IMR-90 (cell line): ENCODE measurements around the gene GALNT12. TPM values are rescaled to one million over a fixed set of nuclear protein-coding genes. Genes with fewer than 3 reads are reported as not detected.

Source experiments
- ATAC-seq: fragments of 200-7000 bp; cut with Tn5 transposase; 2 replicates; pipeline ENCODE4 v1.9.1; 2020; ENCODE audit warnings: low read depth, mild to moderate bottlenecking, moderate library complexity
- BruUV-seq: library from RNA; stranded (reverse); fragments of 400-500 nt; replicated peaks from 2 replicates; lab custom pipeline; 2021; lab: Mats Ljungman, UMichigan
- CTCF ChIA-PET: fragments of 300-600 bp; formaldehyde crosslinking; extraction: SDS; loops from one replicate; lab custom pipeline; 2021; ENCODE audit warnings: antibody characterized with exemption; lab: Yijun Ruan, JAX
- POLR2A ChIA-PET: fragments of 300-600 bp; sonication (Branson Sonifier 250); formaldehyde crosslinking; loops from one replicate; lab custom pipeline; 2022; ENCODE audit warnings: antibody characterized with exemption; ENCODE audit not compliant: unreplicated experiment; lab: Charles Lee
- DNase-seq: peaks from one replicate; pipeline ENCODE4 v3.0.0; 2013
- H2AFZ ChIP-seq: replicated peaks from 2 replicates; pipeline ENCODE3; 2013; ENCODE audit warnings: low read length, mild to moderate bottlenecking; ENCODE audit not compliant: poor library complexity
- H2AK5ac ChIP-seq: 2 replicates; pipeline ENCODE4 v1.6.1; 2013; ENCODE audit warnings: low read depth, low read length, inconsistent platforms
- H2AK9ac ChIP-seq: replicated peaks from 2 replicates; pipeline ENCODE3; 2013; ENCODE audit warnings: mild to moderate bottlenecking, low read depth, low read length, moderate library complexity; ENCODE audit not compliant: poor library complexity
- H2BK120ac ChIP-seq: 2 replicates; pipeline ENCODE4 v1.6.1; 2013; ENCODE audit warnings: low read depth, low read length, inconsistent platforms
- H2BK15ac ChIP-seq: 3 replicates; pipeline ENCODE4 v1.6.1; 2013; ENCODE audit warnings: low read depth, low read length, inconsistent platforms
- H2BK20ac ChIP-seq: 2 replicates; pipeline ENCODE4 v1.6.1; 2013; ENCODE audit warnings: low read depth, mild to moderate bottlenecking, inconsistent platforms, low read length, moderate library complexity
- H2BK5ac ChIP-seq: 2 replicates; pipeline ENCODE4 v1.6.1; 2013; ENCODE audit warnings: mild to moderate bottlenecking, low read depth, low read length, inconsistent platforms; ENCODE audit not compliant: poor library complexity, severe bottlenecking
- H3K14ac ChIP-seq: replicated peaks from 2 replicates; pipeline ENCODE4 v1.6.1; 2013; ENCODE audit warnings: low read depth, low read length, inconsistent platforms
- H3K18ac ChIP-seq: 2 replicates; pipeline ENCODE4 v1.6.1; 2013; ENCODE audit warnings: low read depth, low read length, control low read depth
- H3K23ac ChIP-seq: 2 replicates; pipeline ENCODE4 v1.6.1; 2013; ENCODE audit warnings: low read depth, low read length, inconsistent platforms
- H3K27ac ChIP-seq: 2 replicates; pipeline ENCODE4 v1.5.1; 2013; ENCODE audit warnings: mild to moderate bottlenecking, control low read depth, low read length; ENCODE audit not compliant: insufficient read depth
- H3K27me3 ChIP-seq: 2 replicates; pipeline ENCODE4 v1.6.1; 2013; ENCODE audit warnings: low read length; ENCODE audit not compliant: control insufficient read depth, insufficient read depth
- H3K36me3 ChIP-seq: 2 replicates; pipeline ENCODE4 v1.6.1; 2013; ENCODE audit warnings: low read length, mixed read lengths; ENCODE audit not compliant: control insufficient read depth, insufficient read depth
- H3K4ac ChIP-seq: 2 replicates; pipeline ENCODE4 v1.6.1; 2013; ENCODE audit warnings: low read depth, low read length, inconsistent platforms
- H3K4me1 ChIP-seq: 2 replicates; pipeline ENCODE4 v1.6.1; 2013; ENCODE audit warnings: low read length, mixed read lengths; ENCODE audit not compliant: control insufficient read depth, insufficient read depth
- H3K4me2 ChIP-seq: 2 replicates; pipeline ENCODE4 v1.6.1; 2013; ENCODE audit warnings: low read depth, mild to moderate bottlenecking, control low read depth, low read length, moderate library complexity
- H3K4me3 ChIP-seq: 2 replicates; pipeline ENCODE4 v1.5.1; 2013; ENCODE audit warnings: low read depth, mild to moderate bottlenecking, control low read depth, low read length, moderate library complexity; ENCODE audit not compliant: insufficient read depth
- H3K56ac ChIP-seq: 2 replicates; pipeline ENCODE4 v1.6.1; 2013; ENCODE audit warnings: low read length, inconsistent platforms; ENCODE audit not compliant: insufficient read depth; ENCODE audit errors: extremely low read depth
- H3K79me1 ChIP-seq, 2 experiments: 2 replicates each; pipeline ENCODE4 v1.6.1; 2013; ENCODE audit warnings: low read length in 2 of 2, inconsistent platforms in 1 of 2, low read depth in 1 of 2
- H3K9ac ChIP-seq: 2 replicates; pipeline ENCODE4 v1.6.1; 2013; ENCODE audit warnings: low read depth, low read length, control low read depth
- H3K9me1 ChIP-seq: 2 replicates; pipeline ENCODE4 v1.6.1; 2013; ENCODE audit warnings: low read length, inconsistent platforms; ENCODE audit not compliant: insufficient read depth
- H3K9me3 ChIP-seq: 2 replicates; pipeline ENCODE4 v1.6.1; 2013; ENCODE audit warnings: low read length; ENCODE audit not compliant: control insufficient read depth, insufficient read depth
- H4K20me1 ChIP-seq: 2 replicates; pipeline ENCODE4 v1.6.1; 2013; ENCODE audit warnings: low read length, inconsistent platforms; ENCODE audit not compliant: insufficient read depth
- H4K5ac ChIP-seq: 2 replicates; pipeline ENCODE4 v1.6.1; 2013; ENCODE audit warnings: mild to moderate bottlenecking, low read depth, low read length, control low read depth
- H4K8ac ChIP-seq, 2 experiments: 2 replicates each; pipeline ENCODE4 v1.6.1; 2013; ENCODE audit warnings: low read depth in 2 of 2, low read length in 2 of 2, control low read depth in 1 of 2, inconsistent platforms in 1 of 2
- H4K91ac ChIP-seq: 2 replicates; pipeline ENCODE4 v1.6.1; 2013; ENCODE audit warnings: low read depth, low read length, inconsistent platforms; ENCODE audit not compliant: insufficient read depth
- MAZ ChIP-seq: IDR thresholded peaks from 2 replicates; pipeline ENCODE4 v1.6.1; 2012; ENCODE audit warnings: low read depth, mild to moderate bottlenecking, low read length, improper control_type of control experiment, moderate library complexity, borderline replicate concordance
- NFE2L2 ChIP-seq: fragments of 150-350 bp; IDR thresholded peaks from 2 replicates; pipeline ENCODE4 v1.6.1; 2016; ENCODE audit warnings: low read depth, mild to moderate bottlenecking, low read length
- POLR2A ChIP-seq: IDR thresholded peaks from 2 replicates; pipeline ENCODE4 v1.6.1; 2012; ENCODE audit warnings: mild to moderate bottlenecking, low read depth, low read length
- RAD21 ChIP-seq: IDR thresholded peaks from 2 replicates; pipeline ENCODE4 v1.6.1; 2012; ENCODE audit warnings: low read length, improper control_type of control experiment
- RFX5 ChIP-seq: IDR thresholded peaks from 2 replicates; pipeline ENCODE4 v1.8.0; 2012; ENCODE audit warnings: low read depth, mild to moderate bottlenecking, low read length, moderate library complexity
- SMC3 ChIP-seq: fragments of 150-350 bp; IDR thresholded peaks from 2 replicates; pipeline ENCODE4 v1.6.1; 2016; ENCODE audit warnings: low read depth, mild to moderate bottlenecking, antibody characterized with exemption, low read length, moderate library complexity
- WGBS, 2 experiments: methylation state at CpG; one replicate each; pipeline versions ENCODE4 v1.1.5 to v1.1.7; 2013; ENCODE audit warnings: missing lambda C conversion rate in 2 of 2; ENCODE audit not compliant: insufficient read length in 1 of 2; ENCODE audit errors: extremely low coverage in 2 of 2; 5-methylcytosine and 5-hydroxymethylcytosine counted together
- dilution Hi-C: fragments of 300-500 bp; cut with HindIII; formaldehyde crosslinking; loops from one replicate; pipeline ENCODE4 v1.14.3; 2018; ENCODE audit warnings: low sequenced_read_pairs; ENCODE audit not compliant: unreplicated experiment
- in situ Hi-C: fragments of 300-500 bp; cut with MboI; formaldehyde crosslinking; loops from 3 replicates; pipeline ENCODE4 v1.14.3; 2019; ENCODE audit warnings: low sequenced_read_pairs, inconsistent platforms, mixed read lengths
- intact Hi-C: fragments of 100-400 bp; cut with micrococcal nuclease; formaldehyde crosslinking; loops from 2 replicates; pipeline ENCODE4 v1.10.0; 2022
- polyA plus RNA-seq, 3 experiments: library from polyadenylated mRNA; depleted of rRNA; stranded (reverse); fragments of >200 nt; gene quantifications; 2 replicates each; pipeline ENCODE4 v1.2.3, GENCODE V29; 2012; ENCODE audit warnings: low replicate concordance in 1 of 3
- total RNA-seq: library from RNA; depleted of rRNA; stranded (reverse); fragments of >200 nt; gene quantifications from 2 replicates; pipeline ENCODE4 v1.2.3, GENCODE V29; 2012
- TF ChIP-seq, protein P1 (sequence below): fragments of 150-350 bp; IDR thresholded peaks from 2 replicates; pipeline ENCODE4 v1.6.1; 2016; ENCODE audit warnings: low read depth, mild to moderate bottlenecking, low read length, moderate library complexity, borderline replicate concordance

GALNT12 gene
- total and polyA plus RNA-seq, 2 of the 4 experiments (the other 2 are of a cell fraction) = 2.3 to 2.5 TPM

DNA sequence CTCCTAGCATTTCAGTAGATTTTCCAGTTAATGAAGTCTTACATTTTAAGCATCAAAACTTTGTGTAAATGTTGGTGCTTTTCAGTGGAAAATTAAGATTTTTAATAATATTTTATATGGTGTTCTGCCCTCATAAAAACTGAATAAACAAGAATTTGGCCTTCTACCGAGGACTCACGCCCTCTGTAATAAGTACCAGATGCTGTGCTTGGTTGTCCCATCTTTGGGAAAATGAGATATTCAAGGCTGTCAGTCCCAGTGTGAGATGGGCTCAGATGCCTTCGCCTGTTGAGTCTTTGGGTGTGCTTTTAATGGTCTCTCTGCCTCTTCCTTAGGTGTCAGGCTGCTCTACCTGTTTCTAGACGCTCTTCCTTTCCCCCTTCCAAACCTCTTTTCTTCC, 28.7 kb downstream of the GALNT12 start:
- no peak for DNase-seq
- POLR2A ChIA-PET = no interaction called here
- Histone ChIP-seq H4K5ac (no peak overlapping the region), H3K56ac (no peak overlapping the region), H2BK120ac (no peak overlapping the region), H3K9me3 (no peaks in the 10 kb centered on the region), H3K9ac (no peak overlapping the region), H3K27ac (no peak overlapping the region), H2BK5ac (no peak overlapping the region), H4K8ac (no peak overlapping the region), H2AK5ac (no peak overlapping the region), H4K20me1 (no peaks in the 10 kb centered on the region), H2BK20ac (no peak overlapping the region), H3K4me1 (no peaks in the 10 kb centered on the region), H3K79me1 (no peaks in the 10 kb centered on the region), H3K4ac (no peak overlapping the region), H3K18ac (no peak overlapping the region), H3K4me2 (no peak overlapping the region), H3K36me3 (no peaks in the 10 kb centered on the region), H3K23ac (no peak overlapping the region), H4K91ac (no peak overlapping the region), H2BK15ac (no peak overlapping the region), H2AK9ac (no peak overlapping the region), H2AFZ (no peak overlapping the region), H3K27me3 (no peaks in the 10 kb centered on the region), H3K9me1 (0 out of 2 replicates have a peak, but pooled peaks cover 3% of the 10 kb centered on the region), H3K14ac (no peak overlapping the region), H3K4me3 (no peak overlapping the region)
- ATAC-seq = no peak
- dilution Hi-C loops (loop anchor here (25.0 kb wide), 1 partner anchor 301 kb away; no protein-coding TSS in a partner anchor), in situ Hi-C loops (no loop called here), intact Hi-C loops (no loop called here)
- TF ChIP-seq POLR2A (no peak), RFX5 (no peak), MAZ (no peak), RAD21 (no peak), NFE2L2 (no peak), SMC3 (no peak)
- TF ChIP-seq, protein P1, sequence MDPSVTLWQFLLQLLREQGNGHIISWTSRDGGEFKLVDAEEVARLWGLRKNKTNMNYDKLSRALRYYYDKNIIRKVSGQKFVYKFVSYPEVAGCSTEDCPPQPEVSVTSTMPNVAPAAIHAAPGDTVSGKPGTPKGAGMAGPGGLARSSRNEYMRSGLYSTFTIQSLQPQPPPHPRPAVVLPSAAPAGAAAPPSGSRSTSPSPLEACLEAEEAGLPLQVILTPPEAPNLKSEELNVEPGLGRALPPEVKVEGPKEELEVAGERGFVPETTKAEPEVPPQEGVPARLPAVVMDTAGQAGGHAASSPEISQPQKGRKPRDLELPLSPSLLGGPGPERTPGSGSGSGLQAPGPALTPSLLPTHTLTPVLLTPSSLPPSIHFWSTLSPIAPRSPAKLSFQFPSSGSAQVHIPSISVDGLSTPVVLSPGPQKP = no peak
- CTCF ChIA-PET = interaction anchor here (0.7 kb wide), 1 partner anchor 13 kb away, joined by 4 read pairs; no protein-coding TSS in a partner anchor
- no TSS peak for BruUV-seq
- WGBS, 2 experiments = no CpG with 5 or more reads among the region's 4 CpGs
